ENCODE results near the gene GDPD5. TPM values are rescaled to one million over a fixed set of nuclear protein-coding genes. Genes with fewer than 3 reads are reported as not detected.

Gene GDPD5
- total and polyA plus RNA-seq, 9 of the 15 experiments (the other 6 are each of a cell fraction or from before 2014, with no cell fraction given), result 0.32 to 27.3 (median 8.0) TPM

DNA sequence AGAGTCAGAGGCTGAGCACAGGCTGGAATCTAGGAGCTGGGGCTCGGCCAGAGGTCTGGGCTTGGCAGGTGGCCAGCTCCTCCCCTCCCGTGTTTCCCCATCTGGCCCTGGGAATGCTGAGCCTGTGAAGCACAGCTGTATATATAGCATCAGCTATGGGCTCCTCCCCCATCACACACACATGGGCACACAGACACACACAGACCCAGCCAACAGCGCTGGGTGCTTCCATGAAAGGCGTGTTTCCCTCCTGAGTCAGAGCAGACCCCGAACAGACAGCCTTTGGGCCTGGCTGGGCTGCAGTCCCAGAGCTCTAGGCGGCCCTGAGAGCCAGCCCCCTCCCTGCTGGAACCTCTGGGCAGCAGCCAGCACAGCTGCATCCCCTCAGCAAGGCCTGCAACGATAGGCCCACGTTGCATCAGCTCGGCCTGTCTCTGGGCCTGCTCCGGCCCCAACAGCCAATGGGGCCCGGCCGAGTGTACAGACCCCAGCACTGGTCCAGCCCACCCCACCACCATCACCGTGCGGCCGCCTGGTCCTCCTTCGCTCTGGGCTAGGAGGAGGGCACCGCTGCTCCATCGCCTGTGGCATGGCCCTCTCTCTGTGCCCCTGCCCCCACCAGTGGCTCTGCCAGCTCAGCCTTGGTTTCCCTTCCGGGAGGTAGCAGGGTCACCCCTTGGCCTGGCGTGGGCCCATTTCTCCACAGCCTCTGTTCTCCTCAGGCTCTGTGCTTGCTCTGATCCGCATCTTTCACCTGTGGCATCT lies 28.7 kb upstream of the GDPD5 start (continued):
- TF ChIP-seq, protein P1, sequence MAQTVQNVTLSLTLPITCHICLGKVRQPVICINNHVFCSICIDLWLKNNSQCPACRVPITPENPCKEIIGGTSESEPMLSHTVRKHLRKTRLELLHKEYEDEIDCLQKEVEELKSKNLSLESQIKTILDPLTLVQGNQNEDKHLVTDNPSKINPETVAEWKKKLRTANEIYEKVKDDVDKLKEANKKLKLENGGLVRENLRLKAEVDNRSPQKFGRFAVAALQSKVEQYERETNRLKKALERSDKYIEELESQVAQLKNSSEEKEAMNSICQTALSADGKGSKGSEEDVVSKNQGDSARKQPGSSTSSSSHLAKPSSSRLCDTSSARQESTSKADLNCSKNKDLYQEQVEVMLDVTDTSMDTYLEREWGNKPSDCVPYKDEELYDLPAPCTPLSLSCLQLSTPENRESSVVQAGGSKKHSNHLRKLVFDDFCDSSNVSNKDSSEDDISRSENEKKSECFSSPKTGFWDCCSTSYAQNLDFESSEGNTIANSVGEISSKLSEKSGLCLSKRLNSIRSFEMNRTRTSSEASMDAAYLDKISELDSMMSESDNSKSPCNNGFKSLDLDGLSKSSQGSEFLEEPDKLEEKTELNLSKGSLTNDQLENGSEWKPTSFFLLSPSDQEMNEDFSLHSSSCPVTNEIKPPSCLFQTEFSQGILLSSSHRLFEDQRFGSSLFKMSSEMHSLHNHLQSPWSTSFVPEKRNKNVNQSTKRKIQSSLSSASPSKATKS (CRISPR knock-in tag; IDR thresholded peaks at IDR 0.05), result no peak
- TF ChIP-seq, protein P2, sequence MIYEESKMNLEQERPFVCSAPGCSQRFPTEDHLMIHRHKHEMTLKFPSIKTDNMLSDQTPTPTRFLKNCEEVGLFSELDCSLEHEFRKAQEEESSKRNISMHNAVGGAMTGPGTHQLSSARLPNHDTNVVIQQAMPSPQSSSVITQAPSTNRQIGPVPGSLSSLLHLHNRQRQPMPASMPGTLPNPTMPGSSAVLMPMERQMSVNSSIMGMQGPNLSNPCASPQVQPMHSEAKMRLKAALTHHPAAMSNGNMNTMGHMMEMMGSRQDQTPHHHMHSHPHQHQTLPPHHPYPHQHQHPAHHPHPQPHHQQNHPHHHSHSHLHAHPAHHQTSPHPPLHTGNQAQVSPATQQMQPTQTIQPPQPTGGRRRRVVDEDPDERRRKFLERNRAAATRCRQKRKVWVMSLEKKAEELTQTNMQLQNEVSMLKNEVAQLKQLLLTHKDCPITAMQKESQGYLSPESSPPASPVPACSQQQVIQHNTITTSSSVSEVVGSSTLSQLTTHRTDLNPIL (CRISPR knock-in tag; IDR thresholded peaks at IDR 0.05), result no peak
- TF ChIP-seq ZNF143 (CRISPR knock-in tag; IDR thresholded peaks at IDR 0.05) (no peak), FOXP1 (CRISPR knock-in tag; IDR thresholded peaks at IDR 0.05) (no peak), TEAD2 (tag; IDR thresholded peaks at IDR 0.05) (no peak), MTF1 (CRISPR knock-in tag; IDR thresholded peaks at IDR 0.05; ENCODE audit: borderline replicate concordance) (0 out of 2 replicates have a peak, but pooled peaks have one; percentile 48)
- TF ChIP-seq, protein P3, sequence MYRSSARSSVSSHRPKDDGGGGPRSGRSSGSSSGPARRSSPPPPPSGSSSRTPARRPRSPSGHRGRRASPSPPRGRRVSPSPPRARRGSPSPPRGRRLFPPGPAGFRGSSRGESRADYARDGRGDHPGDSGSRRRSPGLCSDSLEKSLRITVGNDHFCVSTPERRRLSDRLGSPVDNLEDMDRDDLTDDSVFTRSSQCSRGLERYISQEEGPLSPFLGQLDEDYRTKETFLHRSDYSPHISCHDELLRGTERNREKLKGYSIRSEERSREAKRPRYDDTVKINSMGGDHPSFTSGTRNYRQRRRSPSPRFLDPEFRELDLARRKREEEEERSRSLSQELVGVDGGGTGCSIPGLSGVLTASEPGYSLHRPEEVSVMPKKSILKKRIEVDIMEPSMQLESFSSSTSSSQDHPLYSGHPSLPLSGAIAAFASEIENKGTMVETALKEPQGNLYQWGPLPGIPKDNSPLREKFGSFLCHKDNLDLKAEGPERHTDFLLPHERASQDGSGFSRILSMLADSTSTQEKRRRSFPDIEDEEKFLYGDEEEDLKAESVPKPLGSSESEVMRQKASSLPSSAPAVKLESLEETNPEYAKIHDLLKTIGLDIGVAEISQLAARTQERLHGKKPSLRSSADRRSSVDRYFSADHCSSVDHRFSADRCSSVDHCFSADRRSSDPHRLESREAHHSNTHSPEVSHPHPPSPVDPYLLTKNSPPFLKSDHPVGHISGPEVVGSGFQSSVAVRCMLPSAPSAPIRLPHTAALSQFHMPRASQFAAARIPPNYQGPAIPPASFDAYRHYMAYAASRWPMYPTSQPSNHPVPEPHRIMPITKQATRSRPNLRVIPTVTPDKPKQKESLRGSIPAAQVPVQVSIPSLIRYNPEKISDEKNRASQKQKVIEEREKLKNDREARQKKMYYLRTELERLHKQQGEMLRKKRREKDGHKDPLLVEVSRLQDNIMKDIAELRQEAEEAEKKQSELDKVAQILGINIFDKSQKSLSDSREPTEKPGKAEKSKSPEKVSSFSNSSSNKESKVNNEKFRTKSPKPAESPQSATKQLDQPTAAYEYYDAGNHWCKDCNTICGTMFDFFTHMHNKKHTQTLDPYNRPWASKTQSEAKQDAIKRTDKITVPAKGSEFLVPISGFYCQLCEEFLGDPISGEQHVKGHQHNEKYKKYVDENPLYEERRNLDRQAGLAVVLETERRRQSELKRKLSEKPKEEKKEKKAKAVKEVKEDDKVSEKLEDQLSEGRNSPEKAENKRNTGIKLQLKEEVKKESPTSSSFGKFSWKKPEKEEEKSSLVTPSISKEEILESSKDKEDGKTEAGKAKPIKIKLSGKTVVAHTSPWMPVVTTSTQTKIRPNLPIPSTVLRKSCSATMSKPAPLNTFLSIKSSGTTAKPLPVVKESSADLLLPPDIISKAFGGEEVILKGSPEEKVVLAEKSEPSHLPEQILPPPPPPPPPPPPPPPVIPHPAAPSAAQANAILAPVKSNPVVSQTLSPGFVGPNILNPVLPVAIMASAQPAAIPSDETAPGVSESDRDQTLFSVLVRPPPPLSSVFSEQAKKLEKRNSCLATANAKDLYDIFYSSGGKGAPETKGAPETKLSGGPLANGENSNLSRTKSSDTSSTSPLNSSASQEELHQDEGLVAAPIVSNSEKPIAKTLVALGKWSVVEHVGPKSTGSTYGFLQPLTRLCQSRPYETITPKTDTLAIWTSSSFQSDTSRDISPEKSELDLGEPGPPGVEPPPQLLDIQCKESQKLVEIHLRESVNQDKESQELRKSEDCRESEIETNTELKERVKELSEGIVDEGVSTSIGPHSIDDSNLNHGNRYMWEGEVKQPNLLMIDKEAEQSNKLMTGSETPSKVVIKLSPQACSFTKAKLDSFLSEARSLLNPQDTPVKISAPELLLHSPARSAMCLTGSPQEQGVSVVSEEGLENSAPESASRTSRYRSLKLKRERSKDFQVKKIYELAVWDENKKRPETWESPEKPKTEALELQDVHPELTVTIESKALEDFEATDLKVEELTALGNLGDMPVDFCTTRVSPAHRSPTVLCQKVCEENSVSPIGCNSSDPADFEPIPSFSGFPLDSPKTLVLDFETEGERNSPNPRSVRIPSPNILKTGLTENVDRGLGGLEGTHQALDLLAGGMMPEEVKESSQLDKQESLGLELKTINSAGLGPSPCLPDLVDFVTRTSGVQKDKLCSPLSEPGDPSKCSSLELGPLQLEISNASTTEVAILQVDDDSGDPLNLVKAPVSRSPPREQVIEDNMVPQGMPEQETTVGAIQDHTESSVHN (IDR thresholded peaks at IDR 0.05; ENCODE audit: borderline replicate concordance in 1 of 2, low read depth in 1 of 2), result no peak
- TF ChIP-seq, protein P4, sequence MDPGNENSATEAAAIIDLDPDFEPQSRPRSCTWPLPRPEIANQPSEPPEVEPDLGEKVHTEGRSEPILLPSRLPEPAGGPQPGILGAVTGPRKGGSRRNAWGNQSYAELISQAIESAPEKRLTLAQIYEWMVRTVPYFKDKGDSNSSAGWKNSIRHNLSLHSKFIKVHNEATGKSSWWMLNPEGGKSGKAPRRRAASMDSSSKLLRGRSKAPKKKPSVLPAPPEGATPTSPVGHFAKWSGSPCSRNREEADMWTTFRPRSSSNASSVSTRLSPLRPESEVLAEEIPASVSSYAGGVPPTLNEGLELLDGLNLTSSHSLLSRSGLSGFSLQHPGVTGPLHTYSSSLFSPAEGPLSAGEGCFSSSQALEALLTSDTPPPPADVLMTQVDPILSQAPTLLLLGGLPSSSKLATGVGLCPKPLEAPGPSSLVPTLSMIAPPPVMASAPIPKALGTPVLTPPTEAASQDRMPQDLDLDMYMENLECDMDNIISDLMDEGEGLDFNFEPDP (CRISPR knock-in tag; IDR thresholded peaks at IDR 0.05), result no peak
